Activated T-helper 9 cell treated with anti-CD3 and anti-CD28 coated beads, Interleukin-2, amount 50 U/mL, for 16 hours (primary cell): ENCODE measurements around the gene KLHL6.
"Not testable (repeated sequence)": the region's sequence is repeated elsewhere in the genome, so short reads cannot be mapped to it uniquely, and the experiment has no call there.

Experiments
- DNase-seq: peaks from one replicate; pipeline ENCODE4 v3.0.0-alpha.2; 2020; ENCODE audit warnings: low read depth

The KLHL6 gene

GRCh38 chr3:183447206-183448001 is 108.1 kb downstream of the KLHL6 start:
- peak; percentile 40 for DNase-seq

DNA sequence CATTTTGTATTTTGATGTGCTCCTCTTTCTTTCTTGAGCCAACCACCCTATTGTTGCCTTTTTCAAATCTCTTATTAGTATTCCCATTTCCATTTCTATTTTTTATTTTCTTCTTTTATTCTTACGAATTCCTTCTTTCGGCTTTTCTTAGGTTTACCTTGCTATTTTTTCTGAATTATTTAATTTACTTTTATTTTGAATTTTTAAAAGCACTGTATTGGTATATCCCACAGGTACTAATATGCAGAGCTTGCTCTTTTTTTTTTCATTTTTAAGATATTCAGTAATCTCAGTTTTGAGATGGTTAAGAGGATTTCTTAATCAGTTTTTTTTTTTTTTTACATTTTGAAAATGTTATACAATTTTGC is 108.7 kb downstream of the KLHL6 start:
- DNase-seq, result no peak

- no peak for DNase-seq
Measured at GRCh38 chr3:183444748-183445147, 110.8 kb downstream of the KLHL6 start.

DNA sequence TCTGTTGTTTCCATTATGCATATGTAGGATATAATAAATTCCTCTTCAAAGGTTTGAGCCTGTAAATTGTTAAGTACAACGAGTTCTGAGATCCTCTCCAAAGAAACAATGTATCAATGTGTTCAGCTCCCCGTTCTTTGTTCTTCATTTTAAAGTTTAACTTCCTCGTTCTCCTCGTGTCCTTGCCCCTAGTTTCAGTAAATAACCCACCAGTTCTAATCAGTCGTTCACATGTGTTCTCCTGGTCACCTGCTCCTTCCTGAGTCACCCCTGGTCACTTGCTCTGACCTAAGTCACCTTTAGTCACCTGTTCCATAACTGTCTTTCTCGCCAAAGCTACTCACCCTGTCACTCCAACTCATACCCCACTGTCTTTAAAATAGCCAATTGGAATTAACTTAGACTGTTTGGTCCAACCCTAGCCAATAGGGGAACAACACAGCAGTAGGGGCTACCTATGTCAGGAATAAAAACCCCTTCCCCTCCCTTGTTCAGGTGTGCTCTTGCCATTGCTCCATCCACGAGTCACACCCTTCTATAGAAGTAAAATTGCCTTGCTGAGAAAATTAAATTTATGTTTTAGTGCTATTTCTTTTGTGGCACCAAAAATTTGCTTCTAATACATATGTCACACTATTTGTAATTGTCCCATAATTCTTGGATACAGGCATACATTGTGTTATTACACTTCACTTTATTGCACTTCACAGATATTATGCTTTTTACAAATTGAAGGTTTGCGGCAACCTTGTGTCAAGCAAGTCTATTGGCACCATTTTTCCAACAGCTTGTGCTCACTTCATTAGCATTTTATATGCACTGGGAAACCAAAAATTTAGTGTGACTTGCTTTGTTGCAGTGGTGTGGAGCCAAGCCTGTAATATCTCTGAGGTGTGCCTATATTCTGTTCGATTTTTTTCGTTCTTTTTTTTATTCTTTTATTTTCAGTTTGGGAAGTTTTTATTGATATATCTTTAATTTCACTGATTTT is 111.8 kb downstream of the KLHL6 start:
- DNase-seq, result no peak

- no peak for DNase-seq
Measured at GRCh38 chr3:183442994-183443393, 112.5 kb downstream of the KLHL6 start.

DNA sequence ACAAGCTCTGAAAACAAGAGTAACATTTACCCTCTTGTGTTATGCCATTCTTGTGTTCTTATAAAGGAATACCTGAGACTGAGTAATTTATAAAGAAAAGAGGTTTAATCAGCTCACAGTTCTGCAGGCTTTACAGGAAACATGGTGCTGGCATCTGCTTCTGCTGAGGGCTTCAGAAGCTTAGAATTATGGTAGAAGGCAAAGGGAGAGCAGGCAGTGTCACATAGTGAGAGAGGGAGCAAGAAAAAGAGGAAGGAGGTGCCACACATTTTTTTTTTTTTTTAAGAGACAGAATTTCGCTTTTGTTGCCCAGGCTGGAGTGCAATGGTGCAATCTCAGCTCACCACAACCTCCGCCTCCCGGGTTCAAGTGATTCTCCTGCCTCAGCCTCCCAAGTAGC is 115.0 kb downstream of the KLHL6 start:
- DNase-seq, result not testable (repeated sequence)

DNA sequence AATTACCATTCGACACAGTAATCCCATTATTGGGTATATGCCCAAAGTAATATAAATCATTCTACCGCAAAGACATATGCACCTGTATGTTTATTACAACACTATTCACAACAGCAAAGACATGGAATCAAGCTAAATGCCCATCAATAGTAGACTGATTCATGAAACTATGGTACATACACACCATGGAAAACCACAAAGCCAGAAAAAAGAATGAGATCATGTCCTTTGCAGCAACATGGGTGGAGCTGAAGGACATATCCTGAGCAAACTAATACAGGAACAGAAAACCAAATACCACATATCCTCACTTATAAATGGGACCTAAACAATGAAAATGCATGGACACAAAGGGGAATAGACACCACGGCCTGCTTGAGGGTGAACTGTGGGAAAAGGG is 116.0 kb downstream of the KLHL6 start:
- DNase-seq, result no peak

DNA sequence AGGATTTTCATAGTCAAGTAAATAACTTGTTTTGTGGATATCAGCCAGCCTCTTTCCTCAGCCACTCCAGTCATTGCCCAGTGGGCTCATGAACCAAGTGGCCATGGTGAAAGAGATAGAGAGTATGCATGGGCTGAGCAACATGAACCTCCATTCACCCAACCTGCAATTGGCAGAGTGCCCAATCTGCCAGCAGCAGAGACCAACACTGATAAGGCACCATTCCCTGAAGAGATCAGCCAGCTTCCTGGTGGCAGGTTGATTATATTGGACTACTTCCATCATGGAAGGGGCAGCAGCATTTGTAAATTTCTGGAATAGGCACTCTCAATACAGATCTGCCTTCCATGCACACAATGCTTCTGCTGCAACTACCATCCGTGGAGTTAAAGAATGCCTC is 116.8 kb downstream of the KLHL6 start:
- no peak for DNase-seq

- DNase-seq, result no peak
Measured at GRCh38 chr3:183437666-183438564, 117.6 kb downstream of the KLHL6 start.
